Cardiac muscle cell (in vitro differentiated cells and primary cell): ENCODE data around the gene HOXD4. TPM values are rescaled to one million over a fixed set of nuclear protein-coding genes. Genes with fewer than 3 reads are reported as not detected.

ENCODE experiments used
- DNase-seq, 2 donors: peaks; one replicate each; pipeline versions ENCODE4 v3.0.0 to v3.0.0-alpha.2; 2010 to 2017; ENCODE audit warnings: low read depth in 1 of 2, low spot score in 1 of 2
- H3K27ac ChIP-seq: fragments of 200-600 bp; sonication (generic); 2 replicates; pipeline ENCODE4 v1.5.1; 2016
- H3K27me3 ChIP-seq: fragments of 200-600 bp; sonication (generic); 2 replicates; pipeline ENCODE4 v1.6.0; 2016; ENCODE audit warnings: control low read depth
- H3K36me3 ChIP-seq: fragments of 200-600 bp; sonication (generic); 2 replicates; pipeline ENCODE4 v1.5.1; 2016; ENCODE audit warnings: control low read depth
- H3K4me1 ChIP-seq: fragments of 200-600 bp; sonication (generic); 2 replicates; pipeline ENCODE4 v1.8.1; 2017; ENCODE audit warnings: low read depth, mild to moderate bottlenecking, mixed run types
- H3K4me3 ChIP-seq: fragments of 200-600 bp; sonication (generic); 2 replicates; pipeline ENCODE4 v1.5.1; 2016; ENCODE audit warnings: mild to moderate bottlenecking
- H3K9me3 ChIP-seq: fragments of 200-600 bp; sonication (generic); 2 replicates; pipeline ENCODE4 v1.5.1; 2017; ENCODE audit warnings: low read depth, mild to moderate bottlenecking, control low read depth
- polyA plus RNA-seq: library from polyadenylated mRNA; unstranded; fragments of >200 nt; fragmentation: Nextera tagmentation; extraction: Ambion mirVana; gene quantifications from 2 replicates; pipeline ENCODE4 v1.2.1, GENCODE V29; 2016
- total RNA-seq: library from RNA; depleted of rRNA; stranded (reverse); fragments of >200 nt; gene quantifications from 2 replicates; pipeline ENCODE4 v1.2.3, GENCODE V29; 2016
- TF ChIP-seq, protein P1 (sequence below): IDR thresholded peaks from 2 replicates; pipeline ENCODE4 v1.5.1; 2012; ENCODE audit warnings: low read depth, mild to moderate bottlenecking, low read length

Gene HOXD4
- total and polyA plus RNA-seq, 2 experiments from 2014 or later = not detected

GRCh38 chr2:176107731-176108181 is 43.6 kb upstream of the HOXD4 start:
- no peak for DNase-seq
- Histone ChIP-seq H3K36me3 (no peaks in the 10 kb centered on the region), H3K27ac (no peak overlapping the region), H3K27me3 (peaks cover 99% of the 10 kb centered on the region), H3K9me3 (no peaks in the 10 kb centered on the region), H3K4me1 (peaks cover 5% of the 10 kb centered on the region), H3K4me3 (no peak overlapping the region)
- TF ChIP-seq, protein P1, sequence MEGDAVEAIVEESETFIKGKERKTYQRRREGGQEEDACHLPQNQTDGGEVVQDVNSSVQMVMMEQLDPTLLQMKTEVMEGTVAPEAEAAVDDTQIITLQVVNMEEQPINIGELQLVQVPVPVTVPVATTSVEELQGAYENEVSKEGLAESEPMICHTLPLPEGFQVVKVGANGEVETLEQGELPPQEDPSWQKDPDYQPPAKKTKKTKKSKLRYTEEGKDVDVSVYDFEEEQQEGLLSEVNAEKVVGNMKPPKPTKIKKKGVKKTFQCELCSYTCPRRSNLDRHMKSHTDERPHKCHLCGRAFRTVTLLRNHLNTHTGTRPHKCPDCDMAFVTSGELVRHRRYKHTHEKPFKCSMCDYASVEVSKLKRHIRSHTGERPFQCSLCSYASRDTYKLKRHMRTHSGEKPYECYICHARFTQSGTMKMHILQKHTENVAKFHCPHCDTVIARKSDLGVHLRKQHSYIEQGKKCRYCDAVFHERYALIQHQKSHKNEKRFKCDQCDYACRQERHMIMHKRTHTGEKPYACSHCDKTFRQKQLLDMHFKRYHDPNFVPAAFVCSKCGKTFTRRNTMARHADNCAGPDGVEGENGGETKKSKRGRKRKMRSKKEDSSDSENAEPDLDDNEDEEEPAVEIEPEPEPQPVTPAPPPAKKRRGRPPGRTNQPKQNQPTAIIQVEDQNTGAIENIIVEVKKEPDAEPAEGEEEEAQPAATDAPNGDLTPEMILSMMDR = no peak

- H3K4me1 ChIP-seq = peaks cover 3% of the 10 kb centered on the region
- DNase-seq = no peak
- peaks cover 99% of the 10 kb centered on the region for H3K27me3 ChIP-seq
- no peak overlapping the region for H3K4me3 ChIP-seq
- no peak overlapping the region for H3K27ac ChIP-seq
- H3K9me3 ChIP-seq = no peaks in the 10 kb centered on the region
- TF ChIP-seq, protein P1 = no peak
- no peaks in the 10 kb centered on the region for H3K36me3 ChIP-seq
Measured at GRCh38 chr2:176109192-176109901, 42.0 kb upstream of the HOXD4 start.

- Histone ChIP-seq H3K27me3 (peaks cover 99% of the 10 kb centered on the region), H3K9me3 (no peaks in the 10 kb centered on the region), H3K27ac (no peak overlapping the region), H3K4me3 (no peak overlapping the region), H3K36me3 (no peaks in the 10 kb centered on the region), H3K4me1 (peaks cover 2% of the 10 kb centered on the region)
- TF ChIP-seq, protein P1 = no peak
- no peak for DNase-seq
Measured at GRCh38 chr2:176109946-176110345, 41.4 kb upstream of the HOXD4 start.

DNA sequence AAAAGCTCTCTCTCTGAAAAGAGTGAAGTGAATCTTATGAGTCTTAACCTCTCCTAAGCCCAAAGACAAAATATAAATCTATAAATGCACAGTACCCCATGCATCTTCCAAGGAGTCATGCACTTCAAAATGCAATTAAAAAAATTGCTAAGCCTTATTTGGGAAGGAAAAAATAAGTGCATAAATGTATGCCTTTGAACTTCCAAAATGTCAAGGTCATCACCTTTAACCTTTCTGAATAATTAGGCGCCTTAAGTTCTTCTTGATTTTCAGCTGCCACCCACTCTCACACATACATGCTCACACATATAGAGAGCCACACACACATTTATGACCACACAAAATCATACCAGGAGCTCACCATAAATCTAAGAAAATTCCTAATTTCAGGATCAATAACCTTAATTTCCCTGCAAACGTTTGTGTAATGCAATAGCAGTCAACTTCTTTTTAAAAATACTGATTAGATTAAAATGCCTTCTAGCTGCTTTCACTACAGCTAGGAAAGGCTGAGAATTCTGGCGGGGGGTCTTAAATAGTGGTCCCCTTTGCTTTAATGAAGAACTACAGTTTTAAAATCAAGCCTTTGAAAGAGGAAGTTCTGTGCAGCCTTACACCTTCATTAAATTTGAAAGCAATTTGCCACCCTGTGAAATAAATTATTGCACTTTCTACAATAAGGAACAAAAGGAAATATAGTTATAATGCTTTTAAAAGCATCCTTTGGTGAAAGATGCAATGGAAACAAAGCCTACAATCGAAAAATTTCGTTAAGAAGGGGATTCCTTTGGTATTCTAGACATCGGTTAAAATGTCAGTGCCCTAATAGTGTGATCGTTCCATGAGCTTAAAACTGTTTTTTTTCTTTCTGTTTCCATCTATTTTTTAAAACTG is 40.7 kb upstream of the HOXD4 start:
- no peak for DNase-seq
- Histone ChIP-seq H3K27me3 (peaks cover 99% of the 10 kb centered on the region), H3K4me1 (peaks cover 2% of the 10 kb centered on the region), H3K4me3 (no peak overlapping the region), H3K27ac (no peak overlapping the region), H3K36me3 (no peaks in the 10 kb centered on the region), H3K9me3 (no peaks in the 10 kb centered on the region)
- TF ChIP-seq, protein P1 = no peak

GRCh38 chr2:176111309-176111663 is 40.1 kb upstream of the HOXD4 start:
- Histone ChIP-seq H3K36me3 (no peaks in the 10 kb centered on the region), H3K4me1 (peaks cover 2% of the 10 kb centered on the region), H3K27ac (no peak overlapping the region), H3K4me3 (no peak overlapping the region), H3K9me3 (no peaks in the 10 kb centered on the region), H3K27me3 (peaks cover 99% of the 10 kb centered on the region)
- peak; percentile 57 to 75 for DNase-seq
- TF ChIP-seq, protein P1 = peak; percentile 80
